OCI-LY7 (cell line): ENCODE results near the gene SIN3B. TPM values are rescaled to one million over a fixed set of nuclear protein-coding genes. Genes with fewer than 3 reads are reported as not detected.
A peak's percentile ranks its signal among the peaks of the same experiment; 100 is the strongest.

Experiments used
- BruUV-seq: library from RNA; stranded (reverse); fragments of 400-500 nt; replicated peaks from 2 replicates; lab custom pipeline; 2021; lab: Mats Ljungman, UMichigan
- CTCF ChIA-PET: fragments of 300-600 bp; sonication (Branson Sonifier 250); formaldehyde crosslinking; loops from one replicate; lab custom pipeline; 2022; ENCODE audit warnings: antibody characterized with exemption; ENCODE audit not compliant: unreplicated experiment; lab: Charles Lee
- POLR2A ChIA-PET: fragments of 300-600 bp; sonication (Branson Sonifier 250); formaldehyde crosslinking; loops from one replicate; lab custom pipeline; 2022; ENCODE audit warnings: antibody characterized with exemption; lab: Charles Lee
- DNase-seq: peaks from one replicate; pipeline ENCODE4 v3.0.0-alpha.2; 2015; ENCODE audit warnings: low spot score
- H2AFZ ChIP-seq: fragments of 200-600 bp; sonication (generic), shearing (Covaris generic); 2 replicates; pipeline ENCODE4 v1.6.1; 2014; ENCODE audit warnings: mild to moderate bottlenecking, antibody characterized with exemption, low read length, moderate library complexity
- H3K27ac ChIP-seq: fragments of 200-600 bp; sonication (generic); 2 replicates; pipeline ENCODE4 v1.5.1; 2014; ENCODE audit warnings: mixed run types, low read depth, mild to moderate bottlenecking, moderate library complexity, low read length, inconsistent platforms; ENCODE audit not compliant: poor library complexity, severe bottlenecking
- H3K36me3 ChIP-seq: fragments of 200-600 bp; sonication (generic); 2 replicates; pipeline ENCODE4 v1.6.1; 2014; ENCODE audit warnings: mild to moderate bottlenecking, antibody characterized with exemption, low read length, moderate library complexity, mixed read lengths; ENCODE audit not compliant: insufficient read depth
- H3K4me1 ChIP-seq: fragments of 200-600 bp; sonication (generic); 2 replicates; pipeline ENCODE4 v1.5.1; 2014; ENCODE audit warnings: mild to moderate bottlenecking, low read length; ENCODE audit not compliant: insufficient read depth, poor library complexity, severe bottlenecking
- H3K4me2 ChIP-seq: fragments of 200-600 bp; sonication (generic); 2 replicates; pipeline ENCODE4 v1.6.1; 2014; ENCODE audit warnings: mild to moderate bottlenecking, low read length
- H3K4me3 ChIP-seq: fragments of 200-600 bp; sonication (generic); 2 replicates; pipeline ENCODE4 v1.5.1; 2014; ENCODE audit warnings: mild to moderate bottlenecking, low read depth, low read length; ENCODE audit not compliant: poor library complexity, severe bottlenecking
- H3K79me2 ChIP-seq: fragments of 200-600 bp; sonication (generic); 2 replicates; pipeline ENCODE4 v1.6.1; 2016; ENCODE audit warnings: low read depth, mild to moderate bottlenecking, low read length, moderate library complexity, mixed read lengths; ENCODE audit not compliant: insufficient read depth
- H3K9me2 ChIP-seq: fragments of 200-600 bp; sonication (generic); 2 replicates; pipeline ENCODE4 v1.6.1; 2016; ENCODE audit warnings: mild to moderate bottlenecking, low read length, mixed read lengths; ENCODE audit not compliant: insufficient read depth
- H3K9me3 ChIP-seq: fragments of 200-600 bp; sonication (generic); 2 replicates; pipeline ENCODE4 v1.6.1; 2014; ENCODE audit warnings: mild to moderate bottlenecking, mixed run types, low read length, mixed read lengths
- H4K20me1 ChIP-seq: fragments of 200-600 bp; sonication (generic); 2 replicates; pipeline ENCODE4 v1.6.1; 2014; ENCODE audit warnings: mild to moderate bottlenecking, antibody characterized with exemption, low read length, moderate library complexity, mixed read lengths; ENCODE audit not compliant: insufficient read depth
- CTCF ChIP-seq: fragments of 200-600 bp; sonication (generic); conservative IDR thresholded peaks from 2 replicates; pipeline ENCODE4 v1.5.1; 2014; ENCODE audit warnings: mild to moderate bottlenecking, antibody characterized with exemption, low read length, moderate library complexity, mixed read lengths
- EZH2phosphoT487 ChIP-seq: fragments of 200-600 bp; sonication (generic); IDR thresholded peaks from 2 replicates; pipeline ENCODE4 v1.6.1; 2018; ENCODE audit warnings: low read depth, borderline replicate concordance, mild to moderate bottlenecking, mixed run types, antibody characterized with exemption, low read length, moderate library complexity, mixed read lengths
- intact Hi-C: fragments of 100-400 bp; cut with micrococcal nuclease; formaldehyde crosslinking; loops from one replicate; pipeline ENCODE4 v1.10.0; 2022; ENCODE audit not compliant: unreplicated experiment
- total RNA-seq, 2 experiments: library from RNA; depleted of rRNA in 1 of 2; stranded (reverse); fragments of >200 nt in 1 of 2; shearing (Covaris generic) in 1 of 2; gene quantifications; 2 replicates each; pipeline ENCODE4 v1.2.3, GENCODE V29; 2014 to 2022

The SIN3B gene
- total RNA-seq, 2 experiments from 2014 or later = 19.4 to 45.4 TPM

GRCh38 chr19:16892868-16893685 lies 63.9 kb downstream of the SIN3B start:
- CTCF ChIA-PET = no interaction called here
- peaks cover 29% of the 10 kb centered on the region for H3K4me1 ChIP-seq
- peak overlapping the region; percentile 76; the same call in 1 of the 2 replicates for H2AFZ ChIP-seq
- no peaks in the 10 kb centered on the region for H3K36me3 ChIP-seq
- no peaks in the 10 kb centered on the region for H4K20me1 ChIP-seq
- BruUV-seq = no TSS peak
- peak overlapping the region; percentile 38; the same call in 1 of the 2 replicates for H3K4me2 ChIP-seq
- no peak overlapping the region for H3K4me3 ChIP-seq
- TF ChIP-seq EZH2phosphoT487 (no peak), CTCF (no peak)
- H3K9me2 ChIP-seq = no peaks in the 10 kb centered on the region
- DNase-seq = no peak
- H3K9me3 ChIP-seq = no peaks in the 10 kb centered on the region
- no peaks in the 10 kb centered on the region for H3K79me2 ChIP-seq
- POLR2A ChIA-PET = no interaction called here
- no peak overlapping the region for H3K27ac ChIP-seq
- intact Hi-C loops = loop anchor here (10.0 kb wide), 1 partner anchor 352 kb away; the partner anchor contains the start of gene NR2F6

GRCh38 chr19:16893686-16893989 lies 64.4 kb downstream of the SIN3B start:
- H3K4me2 ChIP-seq = peak overlapping the region; percentile 38; the same call in 1 of the 2 replicates
- no TSS peak for BruUV-seq
- no peaks in the 10 kb centered on the region for H3K9me3 ChIP-seq
- peak; percentile 65 for DNase-seq
- CTCF ChIA-PET = no interaction called here
- H3K4me1 ChIP-seq = peaks cover 29% of the 10 kb centered on the region
- no peak overlapping the region for H3K4me3 ChIP-seq
- intact Hi-C loops = loop anchor here (10.0 kb wide), 1 partner anchor 351 kb away; the partner anchor contains the start of gene NR2F6
- no peaks in the 10 kb centered on the region for H3K79me2 ChIP-seq
- H2AFZ ChIP-seq = peak overlapping the region; percentile 76; the same call in 1 of the 2 replicates
- H3K36me3 ChIP-seq = no peaks in the 10 kb centered on the region
- no peak for TF ChIP-seq EZH2phosphoT487
- POLR2A ChIA-PET = no interaction called here
- no peak overlapping the region for H3K27ac ChIP-seq
- H4K20me1 ChIP-seq = no peaks in the 10 kb centered on the region
- H3K9me2 ChIP-seq = no peaks in the 10 kb centered on the region

GRCh38 chr19:16894080-16894479 lies 64.9 kb downstream of the SIN3B start:
- CTCF ChIA-PET = no interaction called here

More at GRCh38 chr19:16894080-16894479, 64.9 kb downstream of the SIN3B start:
- Histone ChIP-seq H3K79me2 (no peaks in the 10 kb centered on the region), H3K4me3 (no peak overlapping the region), H3K4me1 (peaks cover 29% of the 10 kb centered on the region), H3K36me3 (no peaks in the 10 kb centered on the region), H4K20me1 (no peaks in the 10 kb centered on the region), H3K9me3 (no peaks in the 10 kb centered on the region), H3K4me2 (peak overlapping the region; percentile 38; the same call in 1 of the 2 replicates), H2AFZ (peak overlapping the region; percentile 76; the same call in 1 of the 2 replicates), H3K9me2 (no peaks in the 10 kb centered on the region), H3K27ac (no peak overlapping the region)
- no TSS peak for BruUV-seq
- intact Hi-C loops = loop anchor here (10.0 kb wide), 1 partner anchor 351 kb away; the partner anchor contains the start of gene NR2F6
- peak; percentile 53 for DNase-seq
- POLR2A ChIA-PET = no interaction called here
- TF ChIP-seq CTCF = no peak
- no peak for TF ChIP-seq EZH2phosphoT487
